Endothelial cell of umbilical vein (primary cell): Measurements from ENCODE around the gene UBE2U.

Source experiments
- MYC ChIP-seq: IDR thresholded peaks from one replicate; pipeline ENCODE4 v1.6.1; 2011; ENCODE audit warnings: mild to moderate bottlenecking, low read depth, low read length
- TF ChIP-seq, protein P1 (sequence below), 2 donors: IDR thresholded peaks; 1 replicate in 1 of 2; 2 replicates in 1 of 2; pipeline ENCODE4 v1.5.1; 2011; ENCODE audit warnings: low read length in 2 of 2, mild to moderate bottlenecking in 2 of 2, moderate library complexity in 2 of 2, control low read depth in 1 of 2, inconsistent platforms in 1 of 2, low read depth in 1 of 2; ENCODE audit not compliant: insufficient read depth in 1 of 2; ENCODE audit errors: extremely low read depth in 1 of 2

GRCh38 chr1:64166629-64167028 lies 36.8 kb upstream of the UBE2U start:
- TF ChIP-seq, protein P1, sequence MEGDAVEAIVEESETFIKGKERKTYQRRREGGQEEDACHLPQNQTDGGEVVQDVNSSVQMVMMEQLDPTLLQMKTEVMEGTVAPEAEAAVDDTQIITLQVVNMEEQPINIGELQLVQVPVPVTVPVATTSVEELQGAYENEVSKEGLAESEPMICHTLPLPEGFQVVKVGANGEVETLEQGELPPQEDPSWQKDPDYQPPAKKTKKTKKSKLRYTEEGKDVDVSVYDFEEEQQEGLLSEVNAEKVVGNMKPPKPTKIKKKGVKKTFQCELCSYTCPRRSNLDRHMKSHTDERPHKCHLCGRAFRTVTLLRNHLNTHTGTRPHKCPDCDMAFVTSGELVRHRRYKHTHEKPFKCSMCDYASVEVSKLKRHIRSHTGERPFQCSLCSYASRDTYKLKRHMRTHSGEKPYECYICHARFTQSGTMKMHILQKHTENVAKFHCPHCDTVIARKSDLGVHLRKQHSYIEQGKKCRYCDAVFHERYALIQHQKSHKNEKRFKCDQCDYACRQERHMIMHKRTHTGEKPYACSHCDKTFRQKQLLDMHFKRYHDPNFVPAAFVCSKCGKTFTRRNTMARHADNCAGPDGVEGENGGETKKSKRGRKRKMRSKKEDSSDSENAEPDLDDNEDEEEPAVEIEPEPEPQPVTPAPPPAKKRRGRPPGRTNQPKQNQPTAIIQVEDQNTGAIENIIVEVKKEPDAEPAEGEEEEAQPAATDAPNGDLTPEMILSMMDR (IDR thresholded peaks at IDR 0.05; ENCODE audit: extremely low read depth in 1 of 2, insufficient read depth in 1 of 2, low read depth in 1 of 2, low read length in 2 of 2) = no peak
- no peak for TF ChIP-seq MYC
